ENCODE measurements around the gene YIPF6. TPM values are rescaled to one million over a fixed set of nuclear protein-coding genes. Genes with fewer than 3 reads are reported as not detected.
"Not testable (repeated sequence)": the region's sequence is repeated elsewhere in the genome, so short reads cannot be mapped to it uniquely, and the experiment has no call there.

YIPF6 gene
- polyA plus RNA-seq, 1 experiment, result 14.7 TPM

GRCh38 chrX:68480969-68481368, 17.9 kb upstream of the YIPF6 start:
- H3K4me3 ChIP-seq (ENCODE audit: low read depth, low read length), result no peak overlapping the region
- ChIA-PET POLR2A (no interaction called here), CTCF (interaction anchor here (1.1 to 1.4 kb wide), 2 partner anchors 9 to 284 kb away, joined by 3 read pairs; no protein-coding TSS in a partner anchor)
- DNase-seq (ENCODE audit: low read depth), result no peak
- no peak for TF ChIP-seq CTCF (IDR thresholded peaks at IDR 0.05; ENCODE audit: insufficient read depth, low read depth, low read length)
- H3K27me3 ChIP-seq (ENCODE audit: control insufficient read depth, insufficient read depth, low read length), result no peaks in the 10 kb centered on the region
- no peaks in the 10 kb centered on the region for H3K36me3 ChIP-seq (ENCODE audit: control insufficient read depth, insufficient read depth, low read length)

- H3K27me3 ChIP-seq (ENCODE audit: control insufficient read depth, insufficient read depth, low read length); H3K36me3 ChIP-seq (ENCODE audit: control insufficient read depth, insufficient read depth, low read length); DNase-seq (ENCODE audit: low read depth); POLR2A ChIA-PET; H3K4me3 ChIP-seq (ENCODE audit: low read depth, low read length); CTCF ChIA-PET: not testable (repeated sequence)
Observed at GRCh38 chrX:68486198-68486597, 12.7 kb upstream of the YIPF6 start.

GRCh38 chrX:68487254-68487653, 11.6 kb upstream of the YIPF6 start:
- TF ChIP-seq CTCF (IDR thresholded peaks at IDR 0.05; ENCODE audit: insufficient read depth, low read depth, low read length), result no peak
- H3K36me3 ChIP-seq (ENCODE audit: control insufficient read depth, insufficient read depth, low read length), result no peaks in the 10 kb centered on the region
- no peaks in the 10 kb centered on the region for H3K27me3 ChIP-seq (ENCODE audit: control insufficient read depth, insufficient read depth, low read length)
- ChIA-PET CTCF (no interaction called here), POLR2A (no interaction called here)
- no peak for DNase-seq (ENCODE audit: low read depth)
- H3K4me3 ChIP-seq (ENCODE audit: low read depth, low read length), result no peak overlapping the region

GRCh38 chrX:68487924-68488323, 10.9 kb upstream of the YIPF6 start:
- H3K4me3 ChIP-seq (ENCODE audit: low read depth, low read length), result no peak overlapping the region
- no peak for DNase-seq (ENCODE audit: low read depth)
- ChIA-PET POLR2A (no interaction called here), CTCF (no interaction called here)
- TF ChIP-seq CTCF (IDR thresholded peaks at IDR 0.05; ENCODE audit: insufficient read depth, low read depth, low read length), result no peak
- no peaks in the 10 kb centered on the region for H3K27me3 ChIP-seq (ENCODE audit: control insufficient read depth, insufficient read depth, low read length)
- no peaks in the 10 kb centered on the region for H3K36me3 ChIP-seq (ENCODE audit: control insufficient read depth, insufficient read depth, low read length)

GRCh38 chrX:68488657-68489056, 10.2 kb upstream of the YIPF6 start:
- Histone ChIP-seq H3K4me3 (ENCODE audit: low read depth, low read length) (no peak overlapping the region), H3K36me3 (ENCODE audit: control insufficient read depth, insufficient read depth, low read length) (no peaks in the 10 kb centered on the region), H3K27me3 (ENCODE audit: control insufficient read depth, insufficient read depth, low read length) (no peaks in the 10 kb centered on the region)
- POLR2A ChIA-PET, result no interaction called here
- CTCF ChIA-PET, result no interaction called here
- DNase-seq (ENCODE audit: low read depth), result no peak
- TF ChIP-seq CTCF (IDR thresholded peaks at IDR 0.05; ENCODE audit: insufficient read depth, low read depth, low read length), result no peak

GRCh38 chrX:68490644-68491043, 8.2 kb upstream of the YIPF6 start:
- TF ChIP-seq CTCF (IDR thresholded peaks at IDR 0.05; ENCODE audit: insufficient read depth, low read depth, low read length), result peak; percentile 47
- POLR2A ChIA-PET, result no interaction called here

More at GRCh38 chrX:68490644-68491043, 8.2 kb upstream of the YIPF6 start:
- Histone ChIP-seq H3K27me3 (ENCODE audit: control insufficient read depth, insufficient read depth, low read length) (no peaks in the 10 kb centered on the region), H3K36me3 (ENCODE audit: control insufficient read depth, insufficient read depth, low read length) (no peaks in the 10 kb centered on the region), H3K4me3 (ENCODE audit: low read depth, low read length) (no peak overlapping the region)
- CTCF ChIA-PET, result interaction anchor here (1.0 to 1.4 kb wide), 4 partner anchors 10 to 294 kb away, joined by 3 to 6 read pairs (median 4); no protein-coding TSS in a partner anchor
- DNase-seq (ENCODE audit: low read depth), result no peak
